Measurements from ENCODE around the gene FLOT2. TPM values are rescaled to one million over a fixed set of nuclear protein-coding genes. Genes with fewer than 3 reads are reported as not detected.
A peak's percentile ranks its signal among the peaks of the same experiment; 100 is the strongest.
"Not testable (repeated sequence)": the region's sequence is repeated elsewhere in the genome, so short reads cannot be mapped to it uniquely, and the experiment has no call there.

FLOT2 gene
- total RNA-seq, 2 donors from 2014 or later, result 89.9 to 107 TPM

DNA sequence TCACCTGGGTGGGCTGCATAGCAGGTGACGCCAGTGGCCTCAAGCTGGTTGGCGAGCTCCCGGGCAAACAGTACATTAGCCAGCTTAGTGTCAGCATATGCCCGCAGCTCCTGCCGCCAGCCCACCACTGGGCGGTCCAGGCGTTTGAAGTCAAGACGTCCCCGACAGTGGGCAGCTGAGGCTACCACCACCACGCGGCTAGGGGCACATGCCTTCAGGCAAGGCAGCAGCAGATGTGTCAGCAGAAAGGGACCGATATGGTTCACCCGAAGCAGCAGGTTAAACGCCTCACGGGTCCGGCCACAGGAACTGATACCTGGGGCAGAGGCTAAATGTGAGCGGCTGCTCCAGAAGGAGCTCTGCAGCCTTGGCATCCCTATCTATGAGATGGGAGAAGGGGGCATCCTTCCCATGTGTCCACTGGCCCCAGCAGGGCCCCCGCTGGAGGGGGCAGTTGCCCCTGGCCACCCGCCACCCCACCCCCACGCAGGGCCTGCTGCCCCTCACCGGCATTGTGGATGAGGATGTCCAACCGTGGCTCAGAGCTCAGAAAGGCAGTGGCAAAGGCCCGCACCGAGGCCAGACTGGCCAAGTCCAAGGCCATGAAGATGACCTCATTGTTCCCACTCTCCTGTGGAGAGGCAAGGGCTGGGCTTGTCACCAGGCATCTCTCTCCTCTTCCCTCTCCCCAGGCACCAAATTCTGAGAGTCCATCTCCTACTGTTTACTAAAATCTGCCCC is 3.6 kb upstream of the FLOT2 start:
- ATAC-seq (no peak), DNase-seq (no peak)
- intact Hi-C loops (cut with DNase I), result loop anchor here (5.0 to 10.0 kb wide), 2 partner anchors 51 to 136 kb away; partner anchors contain the start of gene PHF12 (in 1 of the 2)

DNA sequence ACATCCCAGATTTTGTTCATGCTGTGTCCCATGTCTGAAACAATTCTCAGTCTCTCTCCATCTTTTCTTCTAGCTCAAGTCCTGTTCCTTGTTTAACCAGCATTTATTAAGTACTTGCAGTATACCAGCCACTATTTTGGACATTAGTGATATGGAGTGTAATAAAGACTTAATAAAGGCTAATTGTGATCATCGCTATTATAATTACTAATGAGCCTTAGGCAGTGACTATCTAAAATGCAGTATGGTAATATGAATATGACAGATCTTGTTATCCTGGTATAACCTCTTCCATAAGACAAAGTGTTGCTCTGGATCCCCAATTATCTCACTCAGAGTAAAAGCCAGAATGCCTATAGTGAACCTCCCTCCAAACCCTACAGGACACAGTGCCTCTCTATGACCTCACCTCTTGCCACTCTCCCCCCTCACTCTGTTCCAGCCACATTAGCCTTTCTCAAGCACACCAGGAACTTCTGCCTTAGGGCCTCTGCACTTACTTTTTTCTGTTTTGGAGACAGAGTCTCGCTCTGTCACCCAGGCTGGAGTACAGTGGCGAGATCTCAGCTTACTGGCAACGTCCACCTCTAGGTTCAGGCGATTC is 1.8 kb upstream of the FLOT2 start:
- ATAC-seq, result no peak
- intact Hi-C loops (cut with DNase I), result no loop called here
- DNase-seq, result no peak

DNA sequence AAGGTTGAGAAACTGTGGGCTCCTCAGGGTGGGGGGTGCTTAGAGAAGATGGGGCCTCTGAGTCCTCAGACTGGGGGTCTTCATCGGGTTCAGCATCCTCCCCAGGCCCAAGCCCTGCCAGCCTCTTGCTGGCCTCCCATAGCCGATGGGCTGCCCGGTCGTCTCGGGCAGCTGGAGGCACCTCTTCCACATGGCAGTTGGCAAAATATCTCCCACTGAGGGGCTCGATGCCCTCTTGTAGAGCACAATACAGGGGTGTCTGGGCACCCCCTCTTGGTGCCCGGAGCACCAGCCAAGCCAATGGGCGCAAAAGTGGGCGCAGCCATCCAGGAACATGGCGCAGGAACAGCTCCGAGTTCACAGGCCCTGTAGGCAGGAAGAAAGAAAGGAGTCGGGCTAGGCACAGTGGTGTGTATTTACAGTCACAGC is 1.0 kb upstream of the FLOT2 start:
- intact Hi-C loops (cut with DNase I), result no loop called here
- no peak for ATAC-seq

GRCh38 chr17:28897769-28898526 is 415 bp upstream of the FLOT2 start:
- peak in 1 of 2 donors; percentile 5 for ATAC-seq
- DNase-seq, result no peak
- intact Hi-C loops (cut with DNase I), result no loop called here

More for the DNA sequence above, 1.0 kb upstream of the FLOT2 start:
- no peak for DNase-seq

DNA sequence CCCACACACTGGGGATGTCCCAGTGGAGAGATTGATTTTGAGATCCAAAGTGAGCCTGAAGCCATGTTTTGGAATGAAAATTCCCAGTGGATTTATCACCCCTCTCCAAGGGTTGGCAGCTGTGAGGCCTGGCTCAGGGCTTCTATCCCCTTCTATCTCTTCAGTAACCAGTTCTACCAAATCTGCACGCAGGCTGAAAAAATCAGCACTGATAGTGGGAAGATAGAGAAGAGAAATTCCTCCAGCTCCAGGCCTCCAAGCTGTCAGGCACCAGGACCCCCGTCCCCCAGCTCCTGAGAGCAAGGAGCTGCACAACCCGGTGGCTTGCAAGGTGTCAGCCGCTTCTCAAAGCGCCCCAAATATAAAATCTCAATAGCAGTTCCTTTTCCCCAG is 1.0 kb downstream of the FLOT2 start:
- DNase-seq, result no peak
- ATAC-seq, result no peak
- intact Hi-C loops (cut with DNase I), result no loop called here

DNA sequence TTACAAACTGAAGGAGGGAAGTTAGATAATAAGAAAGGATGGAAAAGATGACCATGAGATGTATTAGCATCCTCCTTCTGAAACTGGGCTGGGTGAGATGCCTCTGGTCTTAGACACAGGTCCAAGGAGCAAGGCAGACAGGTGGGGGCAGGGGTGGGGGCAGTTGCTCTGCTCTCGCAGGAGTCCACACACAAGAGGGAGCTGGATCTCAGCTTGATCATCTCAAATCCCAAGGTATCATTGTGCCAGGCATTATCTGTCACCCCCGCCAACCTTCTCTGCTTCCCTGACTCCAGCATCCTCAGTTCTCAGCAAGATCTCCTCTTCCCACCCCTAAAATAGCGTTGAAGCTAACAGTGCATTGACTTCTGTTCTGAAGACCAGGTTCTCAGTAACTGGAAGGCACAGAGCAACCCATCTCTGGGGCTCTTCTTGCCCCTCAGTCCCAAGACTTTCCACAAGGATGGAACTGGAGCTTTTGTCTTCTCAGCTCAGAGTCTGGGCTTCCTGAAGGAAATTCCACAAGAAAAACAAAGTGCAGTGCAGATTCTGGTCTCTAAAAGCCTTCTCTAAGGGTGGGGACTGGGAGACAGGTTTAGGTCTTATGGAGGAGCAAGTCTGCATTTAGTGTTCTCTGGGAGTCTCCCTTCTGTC is 1.6 kb downstream of the FLOT2 start:
- ATAC-seq (no peak), DNase-seq (no peak)
- intact Hi-C loops (cut with DNase I), result no loop called here

- intact Hi-C loops (cut with DNase I); DNase-seq; ATAC-seq: not testable (repeated sequence)
Measured at GRCh38 chr17:28893248-28894183, 4.0 kb downstream of the FLOT2 start.

DNA sequence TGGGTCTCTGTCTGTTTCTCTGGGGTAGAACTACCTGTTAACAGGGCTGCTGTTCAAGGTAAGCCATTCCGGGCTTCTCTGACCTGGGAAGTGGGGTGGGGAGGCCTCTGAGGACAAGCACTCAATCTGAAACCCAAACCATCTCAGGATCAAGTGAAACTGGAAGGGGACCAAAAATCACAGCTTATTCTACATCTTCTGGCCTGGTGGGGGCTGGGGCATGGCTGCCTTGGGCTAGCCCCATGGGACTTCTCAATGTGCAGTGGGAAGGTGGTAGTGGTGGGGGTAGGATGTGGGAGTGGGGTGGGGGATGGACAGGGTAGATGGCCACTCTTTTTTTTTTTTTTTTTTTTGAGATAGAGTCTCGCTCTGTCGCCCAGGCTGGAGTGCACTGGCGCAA is 5.5 kb downstream of the FLOT2 start:
- ATAC-seq (no peak), DNase-seq (no peak)
- intact Hi-C loops (cut with DNase I), result no loop called here

- DNase-seq (no peak), ATAC-seq (no peak)
- intact Hi-C loops (cut with DNase I), result no loop called here
Measured at GRCh38 chr17:28891201-28891600, 6.3 kb downstream of the FLOT2 start.

GRCh38 chr17:28889996-28890395 is 7.5 kb downstream of the FLOT2 start:
- intact Hi-C loops (cut with DNase I), result no loop called here
- ATAC-seq (no peak), DNase-seq (no peak)

DNA sequence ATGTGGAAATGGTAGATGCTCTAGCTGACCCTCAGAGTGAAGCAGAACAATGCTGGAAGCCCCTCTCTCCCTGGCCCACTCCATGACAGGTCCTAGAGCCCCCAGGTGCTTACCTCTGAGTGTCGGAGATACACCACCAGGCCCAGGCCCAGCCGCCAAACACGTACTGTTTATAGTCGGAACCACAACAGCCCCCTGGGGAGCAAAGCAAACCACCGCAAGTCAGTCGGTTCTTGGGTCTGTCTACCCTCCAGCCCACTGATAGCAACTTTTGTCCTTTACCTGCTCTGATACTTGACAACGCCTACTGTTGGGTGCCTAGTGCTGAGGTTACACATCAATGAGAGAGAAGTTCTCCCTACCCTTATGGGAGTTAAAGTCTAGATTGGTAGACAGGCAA is 8.7 kb downstream of the FLOT2 start:
- DNase-seq (no peak), ATAC-seq (no peak)

DNA sequence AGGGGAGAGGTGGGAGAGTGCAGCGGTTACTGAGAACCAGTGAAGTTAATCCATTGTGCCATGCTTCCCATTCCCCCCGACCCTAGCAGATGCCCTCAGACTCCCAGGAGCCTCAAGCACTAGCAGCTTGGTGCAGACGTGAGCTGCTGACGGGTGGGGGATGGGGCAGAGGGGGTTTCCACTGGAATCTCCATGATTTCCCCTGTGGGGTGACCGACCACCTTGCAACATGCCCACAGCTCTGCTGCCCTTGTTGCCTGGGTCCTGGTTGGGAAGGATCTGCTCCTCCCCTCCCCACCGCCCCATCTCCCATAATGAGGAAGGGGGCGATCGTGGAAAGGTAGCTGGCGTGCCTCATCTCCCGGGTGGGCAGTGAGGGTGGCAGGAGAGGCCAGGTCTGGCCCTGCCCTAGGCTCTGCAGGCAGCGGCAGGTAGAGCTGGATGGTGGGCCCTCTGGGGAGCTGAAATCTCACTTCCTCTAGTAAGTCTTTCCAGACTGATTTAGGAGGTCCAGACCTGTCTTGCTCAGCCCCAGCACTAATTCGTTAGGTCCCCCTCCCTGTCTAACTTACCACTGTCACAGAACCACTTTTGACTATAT is 9.6 kb downstream of the FLOT2 start:
- intact Hi-C loops (cut with DNase I), result no loop called here
- ATAC-seq (no peak), DNase-seq (no peak)

More for the DNA sequence above, 8.7 kb downstream of the FLOT2 start:
- intact Hi-C loops (cut with DNase I), result no loop called here

- ATAC-seq, result no peak
- intact Hi-C loops (cut with DNase I), result no loop called here
- no peak for DNase-seq
Measured at GRCh38 chr17:28885951-28886350, 11.6 kb downstream of the FLOT2 start.

- intact Hi-C loops (cut with DNase I), result no loop called here
- DNase-seq, result no peak
- peak in 1 of 2 donors; percentile 24 for ATAC-seq
Measured at GRCh38 chr17:28885363-28885762, 12.2 kb downstream of the FLOT2 start.

GRCh38 chr17:28883967-28884702 is 13.4 kb downstream of the FLOT2 start:
- DNase-seq, result no peak
- intact Hi-C loops (cut with DNase I), result no loop called here

DNA sequence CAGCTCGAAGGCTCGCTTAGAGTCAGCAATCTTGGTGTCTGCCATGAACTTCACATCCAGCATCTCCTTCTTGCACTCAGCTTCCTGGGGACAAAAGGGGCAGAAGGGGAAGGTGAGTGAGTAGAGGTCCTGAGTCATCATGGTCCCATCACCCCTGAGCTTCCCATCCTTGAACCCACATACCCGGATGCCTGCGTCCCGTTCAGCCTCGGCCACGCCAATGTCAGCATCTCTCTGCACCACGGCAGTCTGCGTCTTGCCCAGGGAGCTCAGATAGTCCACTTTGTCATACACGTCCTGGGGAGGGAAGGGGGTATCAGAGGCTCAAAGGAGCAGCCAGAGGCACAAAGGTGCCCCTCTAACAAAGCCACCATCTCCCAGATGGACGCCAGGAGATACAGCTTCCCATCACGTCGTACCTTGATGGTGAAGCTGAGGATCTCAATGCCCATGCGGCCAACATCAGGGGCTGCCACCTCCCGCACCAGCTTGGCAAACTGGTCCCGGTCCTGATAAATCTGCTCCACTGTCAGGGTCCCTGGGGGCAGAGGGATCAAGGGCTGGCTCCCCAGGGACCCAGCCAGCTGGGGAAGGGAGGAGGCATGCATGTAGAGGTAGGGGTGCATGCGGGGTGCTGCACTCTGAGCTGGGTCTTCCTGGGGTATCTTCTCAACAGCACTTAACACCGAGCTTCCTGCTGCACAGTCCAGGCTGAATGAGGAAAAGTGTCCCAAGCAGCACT is 15.2 kb downstream of the FLOT2 start:
- no peak for DNase-seq
- no peak for ATAC-seq
- intact Hi-C loops (cut with DNase I), result no loop called here

More at GRCh38 chr17:28883967-28884702, 13.4 kb downstream of the FLOT2 start:
- ATAC-seq, result no peak

GRCh38 chr17:28881533-28882056 is 15.9 kb downstream of the FLOT2 start:
- intact Hi-C loops (cut with DNase I), result no loop called here
- no peak for ATAC-seq
- no peak for DNase-seq

Measured in left cardiac atrium (tissue), 4 donors.